ENCODE measurements around the gene MAPKBP1.

The MAPKBP1 gene

GRCh38 chr15:41782371-41783282 lies 8.3 kb downstream of the MAPKBP1 start:
- no peak for DNase-seq

- no peak for DNase-seq
Measured at GRCh38 chr15:41783296-41783695, 9.0 kb downstream of the MAPKBP1 start.

DNA sequence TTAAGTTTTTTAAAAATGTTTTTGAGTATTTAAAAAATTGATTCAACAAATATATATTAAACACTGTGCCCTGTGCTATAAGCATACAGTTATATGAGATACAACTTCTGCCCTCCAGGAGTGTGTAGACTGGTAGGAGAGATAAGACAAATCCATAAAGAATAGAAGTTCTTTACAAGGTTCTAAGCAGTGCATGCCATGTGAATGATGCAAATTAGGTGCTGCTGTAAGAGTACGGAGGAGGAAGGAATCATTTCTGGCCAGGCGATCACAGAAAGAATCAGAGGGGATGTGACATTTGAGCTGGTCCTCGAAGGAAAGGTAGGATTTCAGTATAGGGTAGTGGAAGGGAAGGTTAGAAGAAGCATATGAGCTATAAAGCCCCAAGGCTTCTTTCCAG lies 14.0 kb downstream of the MAPKBP1 start:
- DNase-seq, result no peak

GRCh38 chr15:41789236-41789635 lies 15.0 kb downstream of the MAPKBP1 start:
- DNase-seq, result no peak

DNA sequence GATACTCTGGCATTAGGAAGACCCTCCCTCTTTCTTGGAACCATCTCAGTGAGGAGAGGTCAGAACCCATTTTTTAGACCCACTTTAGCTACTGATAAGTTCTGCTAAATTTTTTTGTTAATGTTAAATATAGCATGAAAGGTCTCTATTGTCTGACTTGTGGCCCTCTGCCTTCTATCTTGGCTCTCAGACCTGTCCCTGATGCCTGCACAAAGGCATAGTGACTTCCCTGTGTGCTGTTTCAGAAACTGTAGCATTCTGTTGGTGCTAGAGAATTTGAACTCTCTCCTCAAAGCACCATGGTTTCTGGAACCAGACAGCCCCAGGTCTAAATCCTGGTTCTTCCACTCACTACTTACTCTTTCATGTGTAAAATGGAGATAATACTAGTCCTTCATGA lies 15.4 kb downstream of the MAPKBP1 start:
- no peak for DNase-seq

DNA sequence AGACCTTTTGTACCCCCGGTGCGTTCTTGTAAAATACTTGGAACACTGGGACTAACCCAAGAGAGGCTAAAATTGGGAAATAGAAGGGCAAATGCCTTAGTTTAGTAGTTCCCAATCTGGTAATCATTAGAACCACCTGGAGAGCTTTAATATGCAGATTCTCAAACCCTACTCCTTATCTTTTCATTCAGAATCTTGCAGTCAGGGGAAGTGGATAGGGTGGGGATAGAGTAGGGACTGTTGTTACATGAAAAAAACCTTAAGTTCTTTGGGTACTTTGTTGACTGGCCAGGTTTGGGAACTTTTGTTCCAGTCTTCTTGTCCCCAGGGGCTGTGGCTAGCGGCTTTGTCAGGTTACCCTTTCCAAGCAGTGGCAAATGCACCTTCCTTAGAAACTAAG lies 15.9 kb downstream of the MAPKBP1 start:
- no peak for DNase-seq

- peak; percentile 65 for DNase-seq
Measured at GRCh38 chr15:41790756-41791546, 16.7 kb downstream of the MAPKBP1 start.

GRCh38 chr15:41791547-41791937 lies 17.3 kb downstream of the MAPKBP1 start:
- DNase-seq, result no peak

GRCh38 chr15:41792000-41792637 lies 17.8 kb downstream of the MAPKBP1 start:
- no peak for DNase-seq

GRCh38 chr15:41794081-41794480 lies 19.8 kb downstream of the MAPKBP1 start:
- peak; percentile 21 for DNase-seq

GRCh38 chr15:41795996-41796856 lies 21.9 kb downstream of the MAPKBP1 start:
- peak; percentile 89 for DNase-seq

DNA sequence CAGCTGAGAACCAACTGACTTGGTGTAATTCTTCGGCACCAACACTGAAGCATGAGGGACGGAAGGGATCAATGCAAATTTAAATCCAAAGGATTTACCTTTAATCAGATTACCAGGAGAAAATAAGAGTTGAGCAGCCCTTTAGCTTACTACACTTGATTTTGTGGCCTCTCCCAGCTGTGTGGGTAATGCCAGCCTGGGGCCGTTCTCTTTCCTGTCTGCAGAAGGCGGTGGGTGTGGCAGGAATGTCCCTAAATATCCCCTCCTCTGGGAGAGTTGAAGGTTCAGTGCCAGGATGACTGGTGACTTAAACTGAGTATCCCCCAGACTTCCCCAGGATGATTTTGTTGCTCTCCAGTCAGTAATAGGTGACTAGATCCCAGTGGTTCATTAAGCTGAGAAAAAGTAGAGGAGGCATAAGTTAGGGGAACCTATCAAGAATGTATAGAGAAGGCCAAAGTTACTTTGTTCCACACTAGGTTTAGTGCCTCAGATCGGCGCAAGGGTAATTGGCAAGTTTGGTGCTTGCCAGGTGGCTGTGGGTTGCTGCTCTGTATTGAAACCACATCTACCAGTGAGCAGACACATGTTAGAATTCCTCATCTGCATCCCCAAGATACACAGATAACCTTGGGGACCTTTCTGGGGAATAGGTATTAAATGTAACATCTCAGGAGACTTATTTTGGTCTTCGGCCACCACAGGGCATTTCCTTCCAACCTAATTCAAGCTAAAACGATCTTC lies 23.1 kb downstream of the MAPKBP1 start:
- no peak for DNase-seq

- DNase-seq, result no peak
Measured at GRCh38 chr15:41798607-41799487, 24.6 kb downstream of the MAPKBP1 start.

GRCh38 chr15:41799488-41799805 lies 25.2 kb downstream of the MAPKBP1 start:
- no peak for DNase-seq

DNA sequence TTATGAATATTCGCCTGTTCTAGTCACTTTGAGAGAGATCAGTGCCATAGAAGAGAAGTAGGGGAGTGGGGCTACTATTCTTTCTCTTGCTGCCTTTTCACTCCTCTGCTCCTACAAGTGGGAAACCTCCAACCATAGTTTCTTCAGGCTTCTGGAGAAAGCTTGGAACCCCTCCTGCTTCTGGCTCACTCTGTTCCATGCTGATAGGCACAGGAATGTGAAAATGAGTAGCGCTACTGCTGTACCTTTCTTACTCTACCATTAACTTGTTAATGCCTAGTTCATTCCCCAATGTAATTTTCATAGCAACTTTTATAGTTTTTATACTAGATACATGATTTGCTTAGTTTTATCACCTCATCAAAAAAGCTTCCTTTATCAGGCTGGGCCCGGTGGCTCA lies 26.9 kb downstream of the MAPKBP1 start:
- DNase-seq, result no peak

DNA sequence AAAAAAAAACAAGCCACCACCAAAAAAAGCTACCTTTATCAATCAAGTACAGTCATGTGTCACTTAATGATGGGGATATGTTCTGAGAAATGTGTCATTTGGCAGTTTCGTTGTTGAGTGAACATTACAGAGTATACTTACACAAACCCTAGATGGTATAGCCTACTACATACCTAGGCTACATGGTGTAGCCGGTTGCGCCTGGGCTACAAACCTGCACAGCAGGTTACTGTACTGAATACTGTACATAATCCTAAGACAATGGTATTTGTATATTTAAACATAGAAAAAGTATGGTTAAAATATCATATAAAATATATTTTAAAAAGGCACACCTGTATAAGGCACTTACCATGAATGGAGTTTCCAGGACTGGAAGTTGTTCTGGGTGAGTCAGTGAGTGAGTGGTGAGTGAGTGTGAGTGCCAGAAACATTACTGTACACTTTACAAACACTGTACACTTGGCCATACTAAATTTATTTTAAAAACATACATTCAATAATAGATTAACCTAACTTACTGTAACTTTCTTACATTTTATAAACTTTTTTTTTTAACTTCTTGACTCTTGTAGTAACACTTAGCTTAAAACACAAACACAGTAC lies 27.7 kb downstream of the MAPKBP1 start:
- DNase-seq, result peak; percentile 36

DNA sequence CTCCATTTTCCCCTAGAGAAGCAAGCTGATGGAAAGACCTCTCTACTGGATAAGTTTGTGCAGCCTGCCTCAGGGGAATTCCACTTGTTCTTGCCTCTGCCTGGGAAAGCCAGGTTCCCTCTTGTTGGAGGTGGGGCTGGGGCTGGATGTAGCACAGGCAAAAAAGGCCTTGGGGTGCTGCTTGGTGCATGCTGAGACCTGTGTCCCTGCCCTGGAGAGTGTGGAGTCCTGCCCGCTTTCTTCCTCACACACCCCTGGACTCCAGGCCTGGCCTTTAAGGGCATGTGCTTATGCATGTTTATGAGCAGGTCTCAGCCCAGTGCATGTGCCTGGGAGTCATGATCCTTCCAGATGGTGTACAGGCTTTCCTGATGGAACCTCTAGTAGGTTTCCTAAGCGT lies 30.1 kb downstream of the MAPKBP1 start:
- no peak for DNase-seq

- DNase-seq, result no peak
Measured at GRCh38 chr15:41804916-41805666, 30.8 kb downstream of the MAPKBP1 start.

DNA sequence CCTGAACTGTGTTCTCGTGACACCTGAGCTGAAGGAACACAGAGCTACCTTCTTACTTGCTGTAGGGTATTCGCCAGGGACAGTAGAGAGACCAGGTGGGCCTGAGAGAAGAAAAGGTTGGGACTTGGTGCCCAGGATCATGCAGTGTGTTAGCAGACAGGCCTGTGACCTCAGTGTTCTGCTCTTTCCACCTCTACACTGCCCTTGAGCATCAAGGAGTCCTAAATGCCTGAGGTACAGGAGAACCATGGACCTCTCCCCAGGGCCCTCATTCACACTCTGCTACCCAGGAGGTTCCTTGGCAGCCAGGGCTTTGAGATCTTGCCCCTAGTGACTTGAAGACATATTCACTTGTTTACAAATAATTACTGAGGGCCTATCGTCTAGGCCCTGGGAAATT lies 31.4 kb downstream of the MAPKBP1 start:
- DNase-seq, result no peak

All from fibroblast of upper back skin (primary cell).